GM12878 (cell line): Measurements from ENCODE around the gene ELP4. TPM values are rescaled to one million over a fixed set of nuclear protein-coding genes. Genes with fewer than 3 reads are reported as not detected.

Experiments used
- ATAC-seq: fragments of 200-7000 bp; cut with Tn5 transposase; 3 replicates; pipeline ENCODE4 v1.9.1; 2020; ENCODE audit warnings: mild to moderate bottlenecking, moderate library complexity
- BruUV-seq: library from RNA; stranded (reverse); fragments of 400-500 nt; replicated peaks from 2 replicates; lab custom pipeline; 2021; lab: Mats Ljungman, UMichigan
- CTCF ChIA-PET: fragments of 300-600 bp; sonication (Branson Sonifier 250); formaldehyde crosslinking; extraction: SDS; loops from one replicate; lab custom pipeline; 2021; ENCODE audit warnings: inconsistent platforms; lab: Yijun Ruan, JAX
- POLR2A ChIA-PET: fragments of 350-600 bp; formaldehyde crosslinking; extraction: SDS; loops from one replicate; lab custom pipeline; 2021; ENCODE audit warnings: inconsistent platforms; lab: Charles Lee
- RAD21 ChIA-PET: fragments of 300-600 bp; sonication (Branson Sonifier 250); formaldehyde crosslinking; loops from one replicate; lab custom pipeline; 2023; ENCODE audit warnings: antibody characterized with exemption; ENCODE audit not compliant: unreplicated experiment; lab: Charles Lee
- SMC1A ChIA-PET: fragments of 300-600 bp; sonication (Branson Sonifier 250); formaldehyde crosslinking; loops from one replicate; lab custom pipeline; 2023; ENCODE audit not compliant: unreplicated experiment, uncharacterized antibody; lab: Charles Lee
- DNase-seq: peaks from one replicate; pipeline ENCODE4 v3.0.0-alpha.2; 2011; ENCODE audit warnings: low read depth, low spot score
- FAIRE-seq: peaks from 3 replicates; lab custom pipeline; 2011; peaks lifted over from hg19 to GRCh38; lab: Jason Lieb, UNC
- H2AFZ ChIP-seq: 2 replicates; pipeline ENCODE4 v1.6.0; 2011; ENCODE audit warnings: low read depth, low read length, control low read depth; ENCODE audit not compliant: control insufficient read depth
- H3K27ac ChIP-seq: 2 replicates; pipeline ENCODE4 v1.5.1; 2011; ENCODE audit warnings: control low read depth; ENCODE audit not compliant: control insufficient read depth, insufficient read depth
- H3K27me3 ChIP-seq, 2 experiments: replicated peaks in 1 of 2; 2 replicates each; pipeline versions ENCODE4 v1.6.0 to v1.6.1; 2011; ENCODE audit warnings: low read length in 1 of 2; ENCODE audit not compliant: control insufficient read depth in 2 of 2, insufficient read depth in 2 of 2
- H3K36me3 ChIP-seq, 2 experiments: 2 replicates each; pipeline ENCODE4 v1.5.1; 2011; ENCODE audit warnings: low read length in 1 of 2; ENCODE audit not compliant: control insufficient read depth in 2 of 2, insufficient read depth in 2 of 2
- H3K4me1 ChIP-seq: 2 replicates; pipeline ENCODE4 v1.6.1; 2011; ENCODE audit warnings: mild to moderate bottlenecking, low read length, moderate library complexity, mixed read lengths; ENCODE audit not compliant: control insufficient read depth, insufficient read depth
- H3K4me2 ChIP-seq: 2 replicates; pipeline ENCODE4 v1.6.0; 2011; ENCODE audit warnings: control low read depth; ENCODE audit not compliant: control insufficient read depth, insufficient read depth
- H3K4me3 ChIP-seq: fragments of 200-600 bp; sonication (generic); 2 replicates; pipeline ENCODE4 v1.5.1; 2016
- H3K79me2 ChIP-seq: 2 replicates; pipeline ENCODE4 v1.6.0; 2011; ENCODE audit warnings: low read length; ENCODE audit not compliant: control insufficient read depth, insufficient read depth
- H3K9ac ChIP-seq: 2 replicates; pipeline ENCODE4 v1.8.0; 2011; ENCODE audit warnings: low read length, control low read depth, mixed read lengths; ENCODE audit not compliant: control insufficient read depth, insufficient read depth
- H3K9me3 ChIP-seq: replicated peaks from 3 replicates; pipeline ENCODE4 v1.5.1; 2011; ENCODE audit warnings: mild to moderate bottlenecking, low read length; ENCODE audit not compliant: control insufficient read depth, insufficient read depth
- H4K20me1 ChIP-seq: 2 replicates; pipeline ENCODE4 v1.6.0; 2011; ENCODE audit not compliant: control insufficient read depth, insufficient read depth
- CTCF ChIP-seq, 3 experiments: IDR thresholded peaks in 2 of 3; conservative IDR thresholded peaks in 1 of 3; 2 replicates each; pipeline ENCODE4 v1.5.1; 2011; ENCODE audit warnings: low read depth in 3 of 3, low read length in 3 of 3, mild to moderate bottlenecking in 3 of 3, control low read depth in 2 of 3, moderate library complexity in 2 of 3, inconsistent platforms in 1 of 3, mixed read lengths in 1 of 3; ENCODE audit not compliant: control insufficient read depth in 2 of 3, insufficient read depth in 1 of 3; ENCODE audit errors: extremely low read depth in 1 of 3
- E4F1 ChIP-seq: fragments of 450-650 bp; IDR thresholded peaks from 2 replicates; pipeline ENCODE4 v1.6.1; 2018; ENCODE audit warnings: borderline replicate concordance, mild to moderate bottlenecking; ENCODE audit not compliant: partially characterized antibody
- ESRRA ChIP-seq: IDR thresholded peaks from 2 replicates; pipeline ENCODE4 v1.6.1; 2012; ENCODE audit warnings: mild to moderate bottlenecking, low read length, improper control_type of control experiment
- HSF1 ChIP-seq: fragments of 150-350 bp; IDR thresholded peaks from 2 replicates; pipeline ENCODE4 v1.6.1; 2014; ENCODE audit warnings: mild to moderate bottlenecking, low read depth, low read length
- JUND ChIP-seq: IDR thresholded peaks from 2 replicates; pipeline ENCODE4 v1.6.1; 2012; ENCODE audit warnings: low read depth, mild to moderate bottlenecking, low read length, improper control_type of control experiment, moderate library complexity
- PAX8 ChIP-seq: fragments of 450-650 bp; IDR thresholded peaks from 2 replicates; pipeline ENCODE4 v1.6.1; 2017; ENCODE audit warnings: mild to moderate bottlenecking, moderate library complexity
- RAD21 ChIP-seq: IDR thresholded peaks from 2 replicates; pipeline ENCODE4 v1.6.1; 2011; ENCODE audit warnings: mild to moderate bottlenecking, low read depth, low read length, moderate library complexity; ENCODE audit not compliant: insufficient read depth
- RCOR1 ChIP-seq: conservative IDR thresholded peaks from 2 replicates; pipeline ENCODE4 v1.6.1; 2012; ENCODE audit warnings: low read depth, low read length, improper control_type of control experiment
- SMARCA5 ChIP-seq: fragments of 450-650 bp; IDR thresholded peaks from 2 replicates; pipeline ENCODE4 v1.6.1; 2017; ENCODE audit warnings: mild to moderate bottlenecking
- SPI1 ChIP-seq: IDR thresholded peaks from 2 replicates; pipeline ENCODE4 v1.6.1; 2011; ENCODE audit warnings: low read depth, mild to moderate bottlenecking, low read length, moderate library complexity, borderline replicate concordance; ENCODE audit not compliant: insufficient read depth
- ZNF217 ChIP-seq: fragments of 450-650 bp; IDR thresholded peaks from 2 replicates; pipeline ENCODE4 v1.6.1; 2017; ENCODE audit warnings: antibody characterized with exemption, mild to moderate bottlenecking
- ZNF24 ChIP-seq: fragments of 450-650 bp; IDR thresholded peaks from 2 replicates; pipeline ENCODE4 v1.6.1; 2017; ENCODE audit warnings: antibody characterized with exemption, mild to moderate bottlenecking
- ZNF622 ChIP-seq: fragments of 450-650 bp; IDR thresholded peaks from 2 replicates; pipeline ENCODE4 v1.6.1; 2017; ENCODE audit warnings: mild to moderate bottlenecking, inconsistent platforms
- WGBS: methylation state at CpG from one replicate; pipeline ENCODE4 v1.1.6; 2016; ENCODE audit warnings: low lambda C conversion rate; ENCODE audit not compliant: insufficient replicate concordance, insufficient coverage; ENCODE audit errors: missing lambda C conversion rate; 5-methylcytosine and 5-hydroxymethylcytosine counted together
- in situ Hi-C: fragments of 300-500 bp; cut with MboI; formaldehyde crosslinking; loops from 9 replicates; pipeline ENCODE4 v1.14.3; 2018; ENCODE audit warnings: mixed read lengths
- intact Hi-C: fragments of 100-400 bp; cut with micrococcal nuclease; formaldehyde crosslinking; loops from one replicate; pipeline ENCODE4 v1.14.2; 2022; ENCODE audit not compliant: unreplicated experiment
- polyA plus RNA-seq, 11 experiments: library from polyadenylated mRNA; depleted of rRNA in 4 of 11; unstranded in 6 of 11; stranded (reverse) in 5 of 11; fragments of >200 nt; fragmentation: Nextera tagmentation in 4 of 11; fragmentation: Illumina TruSeq in 1 of 11; extraction: Ambion mirVana in 4 of 11; extraction: Trizol in 1 of 11; gene quantifications; 1 replicate in 1 of 11; 2 replicates in 10 of 11; pipeline versions ENCODE4 v1.2.1 to v1.2.3, GENCODE V29; 2011 to 2016; ENCODE audit warnings: inconsistent platforms in 2 of 11, missing spikeins in 2 of 11, low read depth in 1 of 11
- total RNA-seq, 4 experiments: library from RNA; depleted of rRNA in 3 of 4; stranded (reverse); fragments of >200 nt in 3 of 4; fragmentation: Illumina TruSeq in 1 of 4; extraction: Trizol in 1 of 4; gene quantifications; 2 replicates each; pipeline versions ENCODE4 v1.2.1 to v1.2.3, GENCODE V29; 2013 to 2021

ELP4 gene
- total and polyA plus RNA-seq, 10 of the 15 experiments (the other 5 are each of a cell fraction or from before 2014, with no cell fraction given): 17.7 to 36.1 (median 27.0) TPM

GRCh38 chr11:31798554-31799434 is 289.2 kb downstream of the ELP4 start:
- peaks cover 22 to 39% of the 10 kb centered on the region in 2 experiments for H3K27me3 ChIP-seq
- RAD21 ChIA-PET: no interaction called here
- FAIRE-seq: no peak

More at GRCh38 chr11:31798554-31799434, 289.2 kb downstream of the ELP4 start:
- SMC1A ChIA-PET: interaction anchor here (0.9 to 1.2 kb wide), 2 partner anchors 66 to 157 kb away, joined by 3 to 4 read pairs; no protein-coding TSS in a partner anchor
- H3K36me3 ChIP-seq: no peaks in the 10 kb centered on the region
- intact Hi-C loops: no loop called here
- peak; percentile 38; the same call in 2 of the 3 replicates for ATAC-seq
- POLR2A ChIA-PET: no interaction called here
- H3K9ac ChIP-seq: no peak overlapping the region
- TF ChIP-seq RAD21 (peak; percentile 33; the same call in 1 of the 2 replicates), SPI1 (0 out of 2 replicates have a peak, but pooled peaks have one; percentile 1), HSF1 (no peak), E4F1 (no peak), SMARCA5 (no peak), RCOR1 (no peak), ESRRA (no peak), ZNF622 (no peak), PAX8 (no peak), JUND (no peak), CTCF (IDR thresholded peaks at IDR 0.05 in 2 of 3, conservative IDR thresholded peaks at IDR 0.05 in 1 of 3; ENCODE audit: control insufficient read depth in 2 of 3, extremely low read depth in 1 of 3, insufficient read depth in 1 of 3, low read depth in 3 of 3, low read length in 3 of 3) (peak in 2 of 3 experiments; percentile 20 to 27; a peak in 1 of 6 replicates), ZNF217 (no peak), ZNF24 (no peak)
- no peaks in the 10 kb centered on the region for H3K4me1 ChIP-seq
- no TSS peak for BruUV-seq
- CTCF ChIA-PET: no interaction called here
- no peaks in the 10 kb centered on the region for H4K20me1 ChIP-seq
- WGBS: 17% methylated on average over 58 of the region's 60 CpGs
- H3K4me3 ChIP-seq: no peak overlapping the region; the same call in 1 of the 2 replicates
- H3K27ac ChIP-seq: no peak overlapping the region
- no peaks in the 10 kb centered on the region for H3K79me2 ChIP-seq
- H3K9me3 ChIP-seq: peaks cover 3% of the 10 kb centered on the region; the same call in 1 of the 3 replicates
- DNase-seq: no peak
- in situ Hi-C loops: no loop called here
- H3K4me2 ChIP-seq: peak overlapping the region; percentile 48; the same call in 1 of the 2 replicates
- H2AFZ ChIP-seq: no peak overlapping the region
